Measurements from ENCODE around the gene FAM124B.
"Not testable (repeated sequence)": the region's sequence is repeated elsewhere in the genome, so short reads cannot be mapped to it uniquely, and the experiment has no call there.

Gene FAM124B

DNA sequence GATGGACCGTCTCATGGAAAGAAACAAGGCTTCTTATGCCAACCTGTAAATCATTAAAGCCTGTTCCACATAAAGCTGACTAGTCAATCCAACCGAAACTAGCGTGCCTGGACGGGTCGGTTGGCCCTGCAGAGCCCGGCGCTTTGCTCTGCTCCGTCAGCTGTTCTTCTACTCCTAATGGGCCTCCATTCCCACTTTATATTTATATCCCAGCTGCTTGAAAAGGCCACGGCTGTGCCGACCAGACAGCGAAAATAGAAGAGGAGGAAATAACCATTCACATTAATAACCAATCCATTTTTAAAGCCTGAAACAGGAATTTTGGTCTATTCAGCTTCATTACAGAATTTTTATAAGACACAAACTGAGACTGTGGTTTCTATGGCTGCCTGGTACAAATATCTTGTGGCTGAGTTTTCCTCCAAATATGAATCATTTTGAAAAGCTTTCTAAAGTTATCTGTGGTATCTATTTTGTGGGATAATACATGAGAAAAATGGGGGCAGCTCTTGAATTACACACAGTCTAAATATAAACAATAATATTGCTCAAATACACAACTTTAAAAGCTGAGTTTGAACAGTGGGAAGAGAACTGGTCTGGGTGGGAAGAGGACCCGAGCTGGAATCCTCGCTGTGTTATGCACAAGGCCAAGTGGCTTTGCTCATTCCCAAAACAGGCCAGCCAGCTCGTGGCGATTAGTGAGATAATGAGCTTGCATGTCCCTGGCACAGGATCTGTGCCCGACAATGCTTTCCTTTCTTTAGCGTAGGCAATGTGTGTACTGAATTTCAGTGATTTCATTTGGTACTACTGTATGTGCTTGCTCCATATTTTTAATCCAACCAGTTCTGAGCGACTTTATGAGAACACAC lies 10.5 kb upstream of the FAM124B start:
- DNase-seq, result no peak

DNA sequence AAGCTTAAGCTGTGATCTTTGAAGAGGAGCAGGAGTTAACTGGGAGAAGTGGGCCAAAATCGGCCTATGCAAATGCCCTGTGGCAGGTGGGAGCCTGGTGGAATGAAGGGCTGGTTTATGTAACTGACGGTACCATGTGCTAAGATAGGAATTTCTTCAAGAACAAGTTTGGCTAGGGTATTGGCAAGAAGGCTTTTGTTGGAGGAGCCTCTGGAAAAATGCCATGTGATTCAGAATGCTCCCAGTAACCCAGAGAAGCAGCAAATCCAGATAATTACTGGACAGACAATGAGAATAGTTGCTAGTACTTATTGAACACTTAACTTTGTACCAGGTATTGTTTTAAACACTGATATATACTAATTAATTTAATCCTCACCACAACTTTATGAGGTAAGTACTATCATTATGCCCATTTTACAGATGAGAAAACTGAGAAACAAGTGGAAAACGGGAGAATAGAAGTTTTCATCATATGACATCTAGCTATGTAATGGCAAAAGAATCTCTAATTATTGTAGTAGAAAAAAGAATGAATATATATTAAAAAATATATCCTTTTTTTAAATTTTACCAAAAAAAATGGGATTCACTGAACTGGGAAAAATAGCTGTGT lies 9.1 kb upstream of the FAM124B start:
- no peak for DNase-seq

DNA sequence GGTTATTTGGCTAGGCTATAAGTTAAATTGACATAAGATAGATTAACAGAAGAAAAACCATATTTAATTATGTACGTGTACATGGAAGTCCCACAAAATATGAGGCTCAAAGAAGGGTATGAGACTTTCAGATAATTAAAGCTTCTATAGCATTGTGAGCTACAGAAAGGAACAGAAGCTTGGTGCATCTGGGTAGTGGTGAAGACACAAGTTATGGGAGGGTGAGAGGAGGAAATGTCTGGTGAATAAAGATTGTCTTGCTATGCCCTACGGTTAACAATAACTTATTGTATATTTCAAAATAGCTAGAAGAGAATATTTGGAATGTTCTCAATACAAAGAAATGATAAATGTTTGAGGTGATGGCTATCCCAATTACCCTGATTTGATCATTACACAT lies 6.8 kb upstream of the FAM124B start:
- no peak for DNase-seq

DNA sequence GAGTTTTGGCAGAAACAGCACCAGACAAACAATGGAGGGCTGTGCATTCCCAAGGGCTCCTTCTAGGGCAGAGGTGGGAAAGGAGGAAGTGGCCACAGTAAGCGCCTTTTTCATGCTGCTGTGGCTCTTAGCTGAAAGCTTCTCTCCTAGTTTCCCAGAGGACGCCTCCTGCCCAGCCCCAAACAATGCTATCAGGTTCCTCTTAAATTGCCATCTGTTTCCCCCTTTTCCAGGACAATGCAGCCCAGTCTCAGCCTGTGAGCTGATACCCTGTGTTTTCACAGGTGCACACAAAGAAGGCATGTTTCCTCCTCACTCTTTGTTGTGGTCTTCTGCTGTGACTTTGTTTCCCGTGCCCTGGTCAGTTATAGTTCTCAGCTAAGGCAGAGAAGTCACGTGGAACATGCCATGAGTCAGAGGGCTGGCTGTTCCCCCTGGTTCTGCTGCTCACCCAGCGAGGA lies 5.4 kb upstream of the FAM124B start:
- no peak for DNase-seq

DNA sequence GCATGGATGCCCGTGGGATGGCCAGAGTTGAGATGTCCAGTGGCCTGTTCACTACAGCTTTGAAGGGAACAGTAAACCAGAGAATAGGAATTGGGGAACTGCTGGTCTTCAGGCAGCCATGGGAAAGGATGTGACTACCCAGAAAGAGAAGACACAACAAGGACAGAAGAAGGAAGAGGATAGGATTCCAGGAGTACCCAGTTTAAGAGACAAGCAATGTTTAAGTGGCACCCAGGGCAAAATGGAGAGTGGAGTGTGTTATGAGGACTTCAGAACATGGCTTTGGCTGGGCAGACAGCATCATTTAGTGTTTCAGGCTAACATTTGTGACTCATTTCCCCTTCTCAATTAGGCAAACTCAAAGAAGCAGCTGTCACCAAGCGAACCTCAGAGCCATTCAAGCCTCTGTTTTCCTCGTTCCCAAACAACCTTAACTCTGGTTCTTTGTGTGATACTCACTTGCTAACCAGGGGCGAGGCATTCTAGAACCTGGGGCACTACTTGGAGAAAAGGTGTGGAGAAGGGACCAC lies 4.0 kb upstream of the FAM124B start:
- no peak for DNase-seq

DNA sequence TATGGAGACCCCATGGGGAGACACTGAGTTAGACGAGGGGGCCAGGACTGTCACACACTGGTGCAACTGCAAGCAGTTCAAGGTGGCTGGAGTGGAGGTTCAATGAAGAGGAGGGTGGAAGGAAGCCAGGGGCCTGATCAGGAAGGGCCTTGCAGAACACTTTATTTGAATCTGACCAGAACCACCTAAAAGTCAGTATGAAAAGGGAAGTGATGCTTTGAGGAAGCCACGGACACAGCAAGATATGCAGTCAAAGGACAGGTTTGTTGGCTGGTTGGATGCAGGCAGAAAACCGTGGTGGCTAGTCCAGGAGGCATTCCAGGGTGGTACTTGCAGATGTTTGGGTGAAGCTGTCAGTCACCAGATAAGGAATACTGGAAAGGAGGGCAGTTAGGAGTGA lies 3.5 kb upstream of the FAM124B start:
- DNase-seq, result no peak

DNA sequence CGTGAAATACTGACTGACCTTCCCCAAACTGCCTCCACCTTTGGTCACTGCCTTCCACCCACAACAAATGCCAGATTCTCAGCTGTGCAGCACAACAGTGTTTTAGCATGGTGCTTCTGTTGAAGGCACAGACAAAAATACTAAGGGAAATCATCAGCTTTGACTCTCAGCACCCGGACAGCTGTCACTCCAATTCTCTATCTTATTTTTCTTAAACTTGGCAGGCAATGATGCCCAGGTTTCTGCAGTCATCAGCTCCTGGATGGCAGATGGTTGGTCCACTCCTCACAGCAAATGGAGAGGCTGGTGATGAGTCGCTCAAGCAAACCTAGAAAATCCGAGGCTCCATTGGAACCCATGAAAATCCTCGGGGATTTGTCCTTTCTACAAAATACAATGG lies 2.9 kb upstream of the FAM124B start:
- DNase-seq, result no peak

DNA sequence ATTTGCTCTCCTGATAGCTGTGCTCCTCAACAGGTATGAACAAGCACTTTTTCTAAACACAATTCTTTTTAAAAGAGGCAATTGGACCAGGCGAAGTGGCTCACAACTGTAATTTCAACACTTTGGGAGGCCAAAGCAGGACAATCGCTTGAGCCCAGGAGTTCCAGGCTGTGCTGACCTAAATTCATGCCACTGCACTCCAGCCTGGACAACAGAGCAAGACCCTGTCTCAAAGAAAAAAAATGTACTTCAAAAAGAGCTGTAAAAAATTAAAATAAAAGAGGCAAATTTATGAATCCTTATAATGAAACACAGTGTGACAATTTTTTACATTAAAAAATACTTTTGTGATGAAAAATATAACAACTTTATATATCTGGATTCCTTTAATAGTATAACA lies 1.8 kb upstream of the FAM124B start:
- DNase-seq, result no peak

DNA sequence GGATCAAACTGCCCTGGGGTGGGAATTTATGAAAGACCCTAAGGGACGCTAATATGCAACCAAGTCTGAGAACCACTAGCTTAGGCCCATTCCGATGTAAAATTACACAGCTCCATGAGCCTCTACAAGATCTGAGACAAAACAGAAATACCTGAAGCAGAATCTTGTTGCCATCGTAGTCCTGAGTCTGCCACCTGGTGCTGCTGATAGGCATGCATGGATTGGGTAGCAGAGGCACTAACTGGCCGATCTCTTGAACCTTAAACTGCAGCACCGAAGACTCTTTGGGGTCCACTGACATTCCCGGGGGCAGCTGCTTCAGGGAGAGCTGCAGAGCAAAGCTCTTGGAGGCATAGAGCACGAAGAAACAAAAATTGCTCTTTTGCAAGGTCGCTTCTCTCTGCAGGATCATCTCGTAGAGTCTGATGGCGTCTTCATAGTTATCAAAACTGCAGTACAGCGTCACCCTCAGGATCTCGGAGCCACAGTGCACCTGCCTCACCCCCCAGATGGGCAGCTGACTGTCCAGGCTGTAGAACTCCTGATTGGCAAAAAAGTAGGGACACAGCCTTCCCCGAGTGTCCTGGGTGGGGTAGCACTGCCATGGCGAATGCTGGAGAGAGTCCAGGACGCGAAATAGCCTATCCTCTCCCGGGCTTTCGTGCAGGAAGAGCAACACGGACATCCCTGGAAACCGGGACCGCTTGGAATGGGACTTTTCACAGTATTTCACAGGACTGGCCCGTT lies 848 bp downstream of the FAM124B start:
- no peak for DNase-seq

DNA sequence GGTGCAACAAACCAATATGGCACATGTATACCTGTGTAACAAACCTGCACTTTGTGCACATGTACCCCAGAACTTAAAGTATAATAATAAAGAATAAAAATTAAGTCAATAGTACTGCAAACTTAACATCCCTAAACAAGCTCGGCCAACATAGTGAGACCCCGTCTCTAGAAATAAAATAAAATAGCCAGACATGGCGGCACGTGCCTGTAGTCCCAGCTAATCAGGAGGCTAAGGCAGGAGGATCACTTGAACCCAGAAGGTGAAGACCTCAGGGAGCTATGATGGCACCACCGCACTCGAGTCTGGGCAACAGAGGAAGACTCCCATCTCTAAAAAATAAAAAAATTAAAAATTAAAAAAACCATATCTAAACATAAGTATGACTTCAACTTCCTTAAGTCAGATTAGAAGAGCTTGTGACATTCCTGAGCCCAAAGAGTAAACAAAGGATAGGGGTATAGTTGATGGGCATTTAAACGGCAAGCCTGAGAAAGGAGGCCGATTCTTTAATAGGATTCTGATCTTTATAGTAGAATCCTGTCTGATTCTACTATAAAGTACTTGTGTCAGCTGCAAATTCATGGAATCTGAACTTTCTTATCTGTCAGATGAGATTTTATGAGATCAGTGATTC lies 1.6 kb downstream of the FAM124B start:
- DNase-seq, result no peak

DNA sequence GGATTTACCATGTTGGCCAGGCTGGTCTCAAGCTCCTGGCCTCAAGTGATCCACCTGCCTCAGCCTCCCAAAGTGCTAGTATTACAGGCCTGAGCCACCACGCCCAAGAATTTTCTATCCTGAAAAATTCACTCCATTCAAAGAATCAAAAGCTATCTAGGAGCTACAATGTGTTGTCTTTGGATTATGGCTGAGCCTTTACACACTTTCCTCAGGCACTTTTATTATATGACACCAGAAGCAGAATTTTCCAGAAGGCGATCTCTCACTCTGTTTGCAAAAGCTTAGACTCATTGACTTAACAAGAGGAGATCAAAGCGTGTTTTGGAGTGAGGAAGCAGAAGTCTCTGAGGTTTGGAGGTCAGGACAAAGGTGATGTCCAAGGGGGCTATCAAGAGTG lies 3.6 kb downstream of the FAM124B start:
- DNase-seq, result no peak

DNA sequence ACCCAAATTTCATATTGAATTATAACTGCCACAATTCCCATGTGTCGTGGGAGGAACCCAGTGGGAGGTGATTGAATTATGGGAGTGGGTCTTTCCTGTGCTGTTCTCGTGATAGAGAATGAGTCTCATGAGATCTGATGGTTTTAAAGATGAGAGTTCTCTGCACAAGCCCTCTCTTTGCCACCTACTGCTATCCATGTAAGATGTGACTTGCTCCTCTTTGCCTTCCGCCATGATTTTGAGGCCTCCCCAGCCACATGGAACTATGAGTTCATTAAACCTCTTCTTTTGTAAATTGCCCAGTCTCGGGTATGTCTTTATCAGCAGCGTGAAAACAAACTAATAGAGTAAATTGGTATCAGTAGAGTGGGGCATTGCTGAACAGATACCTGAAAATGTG lies 4.8 kb downstream of the FAM124B start:
- not testable (repeated sequence) for DNase-seq

DNA sequence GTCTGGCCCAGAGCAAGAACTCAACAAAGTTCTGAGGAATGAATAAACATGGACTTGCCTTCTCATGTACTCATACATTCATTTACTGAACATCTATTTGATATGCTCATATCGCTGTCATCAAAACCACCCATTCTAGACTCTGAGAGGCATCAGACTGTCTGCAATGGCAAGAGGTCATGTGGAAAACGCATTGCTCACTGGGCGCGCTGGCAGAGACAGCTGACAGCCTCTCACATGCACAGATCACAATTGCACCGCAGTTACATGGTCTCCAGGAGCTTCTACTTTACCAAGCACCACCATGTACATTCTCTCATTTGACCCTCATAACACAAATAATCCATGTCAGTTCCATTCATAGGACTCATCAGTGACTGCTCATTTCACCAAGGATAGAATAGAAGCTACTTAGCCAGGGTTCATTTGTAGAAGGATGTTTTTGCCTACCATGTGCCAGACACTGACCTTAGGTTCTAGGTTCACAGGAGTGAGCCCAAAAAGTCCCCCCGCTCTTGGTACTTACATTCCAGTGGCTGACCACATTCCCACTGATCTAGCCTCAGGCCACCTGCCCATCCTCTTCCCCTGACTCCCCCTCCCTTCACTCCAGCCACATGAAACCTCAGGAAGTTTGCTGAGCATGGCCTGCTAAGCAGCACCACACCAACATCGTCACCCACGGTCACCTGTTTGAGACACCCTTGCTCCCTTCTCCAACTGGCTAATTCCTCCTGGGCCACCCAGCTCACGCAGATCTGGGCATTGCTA lies 6.1 kb downstream of the FAM124B start:
- DNase-seq, result no peak

DNA sequence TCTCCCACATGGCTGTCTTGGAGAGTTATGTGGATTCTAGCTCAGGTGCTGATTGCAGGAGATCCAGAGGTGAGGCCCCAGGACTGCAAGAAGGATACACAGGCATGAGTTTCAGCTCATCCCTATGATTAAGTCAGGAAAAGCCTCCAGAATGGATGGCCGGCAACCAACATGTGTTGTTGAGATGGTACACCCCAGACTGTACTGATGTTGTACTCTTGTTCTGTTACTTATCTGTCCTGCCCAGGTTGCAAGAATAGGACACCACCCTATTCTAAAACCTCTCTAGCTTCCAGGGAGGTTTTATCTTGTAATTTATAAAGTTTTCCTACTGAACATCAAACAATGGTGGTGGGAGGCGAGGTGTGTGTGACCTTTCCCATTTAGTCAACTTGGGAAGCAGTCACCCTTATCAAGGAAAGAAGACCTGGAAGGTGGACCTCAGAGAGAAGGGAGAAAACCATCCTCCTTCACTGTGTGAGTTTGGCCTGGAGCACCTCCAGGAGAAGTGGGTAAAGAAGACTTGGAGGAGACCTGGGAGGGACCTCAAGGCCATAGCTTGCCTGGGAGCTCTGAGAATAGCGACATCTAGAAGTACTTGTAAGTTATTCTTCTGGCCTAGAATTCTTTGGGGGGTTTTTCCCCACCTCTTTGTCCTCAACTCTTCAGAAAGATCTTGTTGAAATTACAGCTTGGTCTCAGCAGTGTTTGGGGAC lies 8.6 kb downstream of the FAM124B start:
- no peak for DNase-seq

DNA sequence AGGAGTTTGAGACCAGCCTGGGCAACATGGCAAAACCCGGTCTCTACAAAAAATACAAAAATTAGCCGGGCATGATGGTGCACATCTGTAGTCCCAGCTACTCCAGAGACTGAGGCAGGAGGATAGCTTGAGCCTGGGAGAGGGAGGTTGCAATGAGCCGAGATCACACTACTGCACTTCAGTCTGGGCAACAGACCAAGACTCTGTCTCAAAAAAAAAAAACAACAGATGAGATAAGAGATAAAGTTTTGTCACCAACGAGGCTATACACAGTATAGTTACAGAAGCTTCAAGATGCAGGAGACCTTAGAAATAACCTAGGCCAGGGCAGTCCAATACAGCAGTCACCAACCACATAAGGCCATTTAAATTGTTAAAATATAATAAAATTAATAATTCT lies 9.4 kb downstream of the FAM124B start:
- DNase-seq, result no peak

DNA sequence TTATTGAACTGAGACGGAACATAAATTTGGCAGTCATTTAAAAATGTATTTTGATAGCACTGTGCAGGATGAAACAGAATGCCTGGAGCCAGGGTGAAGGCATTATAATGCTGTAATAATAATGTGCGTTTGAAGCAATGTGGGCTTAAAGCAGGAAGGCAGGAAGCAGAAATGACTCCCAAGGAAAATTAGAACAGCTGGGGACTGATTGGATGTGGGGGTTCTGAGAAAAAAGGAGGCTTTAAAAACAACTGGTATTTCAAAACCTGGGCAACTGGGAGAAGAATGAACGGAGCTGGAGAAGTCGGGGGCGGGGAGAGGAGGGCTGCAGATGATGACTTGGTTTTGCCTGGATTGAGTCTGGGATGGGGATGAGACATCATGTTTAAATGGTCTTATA lies 12.6 kb downstream of the FAM124B start:
- DNase-seq, result no peak

DNA sequence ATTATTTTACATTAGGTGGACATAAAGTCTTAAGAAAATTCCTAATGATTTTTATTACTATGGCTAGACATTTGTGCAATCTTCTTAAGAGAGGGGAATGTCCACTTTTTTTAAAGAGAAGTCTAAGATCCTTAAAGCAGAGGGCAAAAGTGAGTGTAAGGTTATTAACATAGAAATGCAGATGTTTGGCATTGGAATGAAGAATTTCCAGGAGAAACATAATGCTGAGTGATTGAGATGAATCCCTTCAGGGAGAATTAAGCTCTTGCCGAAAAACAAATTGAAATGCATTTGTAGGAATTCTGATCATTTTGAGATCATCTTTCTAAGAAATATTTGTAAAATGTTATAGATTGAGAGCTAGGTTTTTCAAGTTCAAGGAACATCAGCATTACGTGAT lies 15.0 kb downstream of the FAM124B start:
- DNase-seq, result no peak

DNA sequence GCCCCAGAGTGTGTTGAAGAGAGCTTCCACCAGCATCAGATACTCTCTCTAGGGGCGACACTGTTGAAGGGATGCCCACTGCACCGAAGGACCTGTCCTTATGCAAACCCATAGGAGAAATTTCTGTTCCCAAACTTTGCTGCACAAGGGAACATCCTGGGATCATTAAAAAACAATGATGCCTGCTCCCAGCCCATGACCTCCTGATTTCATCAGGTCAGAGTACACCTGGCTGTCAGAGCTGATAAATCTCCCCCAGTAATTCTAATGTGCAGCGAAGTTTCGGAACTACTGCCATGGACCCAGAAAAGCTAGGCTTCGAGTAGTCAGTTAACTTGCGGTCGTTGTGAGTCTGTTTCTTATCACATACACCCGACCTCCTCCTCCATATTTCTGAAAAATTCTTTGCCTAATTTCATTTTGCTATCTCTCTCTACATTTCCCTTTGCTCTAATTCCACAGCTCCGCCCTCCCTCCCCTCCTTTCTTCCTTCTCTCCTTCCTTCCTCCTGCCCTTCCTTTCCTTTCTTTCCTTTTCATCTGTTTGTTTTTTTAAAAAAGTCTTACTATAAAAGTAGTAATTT lies 18.8 kb downstream of the FAM124B start:
- no peak for DNase-seq

DNA sequence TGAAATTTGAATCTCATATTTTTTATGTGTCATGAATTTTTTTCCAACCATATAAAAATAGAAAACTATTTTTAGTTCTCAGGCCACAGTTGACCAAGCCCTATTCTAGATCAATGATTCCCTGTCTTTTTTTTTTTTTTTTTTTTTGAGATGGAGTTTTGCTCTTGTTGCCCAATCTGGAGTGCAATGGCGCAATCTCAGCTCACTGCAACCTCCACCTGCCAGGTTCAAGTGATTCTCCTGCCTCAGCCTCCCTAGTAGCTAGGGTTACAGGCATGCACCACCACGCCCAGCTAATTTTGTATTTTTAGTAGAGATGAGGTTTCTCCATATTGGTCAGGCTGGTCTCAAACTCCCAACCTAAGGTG lies 19.6 kb downstream of the FAM124B start:
- not testable (repeated sequence) for DNase-seq

DNA sequence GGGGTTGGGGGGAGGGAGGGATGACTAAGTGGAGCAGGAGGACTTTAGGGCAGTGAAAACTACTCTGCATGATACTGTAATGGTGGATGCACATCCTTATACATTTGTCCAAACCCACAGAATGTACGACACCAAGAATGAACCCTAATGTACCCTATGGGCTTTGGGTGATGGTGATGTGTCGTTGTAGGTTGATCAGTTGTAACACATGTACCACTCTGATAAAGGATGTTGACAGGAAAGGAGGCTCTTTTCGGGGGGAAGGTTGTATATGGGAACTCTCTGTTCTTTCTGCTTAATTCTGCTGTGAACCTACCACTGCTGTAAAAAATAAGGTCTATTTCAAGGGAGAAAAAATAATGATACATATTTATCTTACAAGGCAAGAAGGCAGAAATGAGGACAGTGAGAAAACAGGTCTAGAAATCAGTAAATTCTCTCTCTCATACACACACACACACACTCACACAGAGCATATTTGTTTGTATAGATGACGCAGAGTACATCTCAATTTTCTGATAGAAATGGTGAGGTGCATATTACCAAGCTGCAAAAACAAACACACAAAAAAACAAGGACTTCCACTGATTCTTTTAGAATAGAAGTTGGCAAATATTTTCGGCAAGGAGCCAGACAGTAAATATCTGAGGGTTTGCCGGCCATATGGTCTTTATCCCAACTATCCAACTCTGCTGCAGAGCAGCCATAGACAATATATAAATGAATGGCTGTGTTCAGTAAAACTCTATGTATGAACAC lies 20.2 kb downstream of the FAM124B start:
- no peak for DNase-seq
